Colonic mucosa (tissue), 4 donors: Measurements from ENCODE around the gene SPG21. TPM values are rescaled to one million over a fixed set of nuclear protein-coding genes. Genes with fewer than 3 reads are reported as not detected.

Experiments
- DNase-seq: peaks from one replicate; pipeline ENCODE4 v3.0.0-alpha.2; 2020
- H3K27ac ChIP-seq: fragments of 200-600 bp; one replicate; pipeline ENCODE4 v1.8.0; 2021
- H3K27me3 ChIP-seq: fragments of 200-600 bp; one replicate; pipeline ENCODE4 v1.8.0; 2021
- H3K36me3 ChIP-seq: fragments of 200-600 bp; one replicate; pipeline ENCODE4 v1.8.0; 2021
- H3K4me1 ChIP-seq: fragments of 200-600 bp; one replicate; pipeline ENCODE4 v1.8.0; 2021; ENCODE audit warnings: mild to moderate bottlenecking
- H3K4me3 ChIP-seq: fragments of 200-600 bp; one replicate; pipeline ENCODE4 v1.8.0; 2021
- H3K9ac ChIP-seq, 2 donors: one replicate each; pipeline ENCODE4 v1.7.0; 2013; ENCODE audit warnings: control low read depth in 2 of 2, low read depth in 2 of 2, low read length in 2 of 2
- H3K9me3 ChIP-seq: fragments of 200-600 bp; one replicate; pipeline ENCODE4 v1.8.0; 2021
- CTCF ChIP-seq: fragments of 200-600 bp; IDR thresholded peaks from one replicate; pipeline ENCODE4 v1.8.0; 2022; ENCODE audit warnings: antibody characterized with exemption, mild to moderate bottlenecking
- intact Hi-C: fragments of 100-400 bp; cut with DNase I; formaldehyde crosslinking; loops from one replicate; pipeline ENCODE4 v1.14.1; 2022
- total RNA-seq, 2 donors: library from RNA; stranded (reverse); fragmentation: NEBNext Ultra II Directional in 1 of 2; extraction: Animal tissue kit (Norgen Biotek cat#: 25700) in 1 of 2; gene quantifications; one replicate each; pipeline ENCODE4 v1.2.1, GENCODE V29; 2021
- donor health status: healthy.
- donor health status: DM: no; HTN: no; CAD: no.
- donor health status: DM: no; HTN: no; CAD: no.

The SPG21 gene
- total RNA-seq, 2 donors from 2014 or later = 76.3 to 85.8 TPM

DNA sequence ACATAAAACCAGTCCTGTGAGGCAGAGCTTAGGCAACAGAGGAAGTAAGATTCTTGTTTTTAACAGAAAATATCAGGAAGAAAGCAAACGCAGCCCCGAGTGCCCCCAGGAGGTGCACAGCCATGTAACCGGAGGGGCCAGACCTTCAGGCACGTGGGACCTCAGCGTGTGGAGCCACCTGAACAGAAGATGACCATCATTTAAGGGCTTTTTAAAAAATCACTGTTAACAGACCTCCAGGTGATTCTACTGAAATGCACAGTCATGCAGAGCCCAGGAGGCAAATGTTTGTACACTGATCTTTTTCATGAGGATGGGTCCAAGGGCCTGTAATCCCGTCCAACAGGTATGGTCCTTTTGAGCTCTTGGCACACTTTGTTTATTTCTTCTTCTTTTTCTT is 38.8 kb downstream of the SPG21 start:
- H3K27me3 ChIP-seq = no peaks in the 10 kb centered on the region
- H3K27ac ChIP-seq = no peak overlapping the region
- H3K4me1 ChIP-seq = no peaks in the 10 kb centered on the region
- intact Hi-C loops = no loop called here
- no peak for DNase-seq
- TF ChIP-seq CTCF = no peak
- no peaks in the 10 kb centered on the region for H3K36me3 ChIP-seq
- no peak overlapping the region for H3K4me3 ChIP-seq
- no peaks in the 10 kb centered on the region for H3K9me3 ChIP-seq
- H3K9ac ChIP-seq = no peak overlapping the region

- H3K4me3 ChIP-seq = no peak overlapping the region
- no peaks in the 10 kb centered on the region for H3K27me3 ChIP-seq
- no peak overlapping the region for H3K27ac ChIP-seq
- no peak overlapping the region for H3K9ac ChIP-seq
- H3K9me3 ChIP-seq = no peaks in the 10 kb centered on the region
- H3K4me1 ChIP-seq = no peaks in the 10 kb centered on the region
- no peaks in the 10 kb centered on the region for H3K36me3 ChIP-seq
- no peak for TF ChIP-seq CTCF
- intact Hi-C loops = no loop called here
- no peak for DNase-seq
These were observed 40.1 kb downstream of the SPG21 start for GRCh38 chr15:64949383-64950186.

DNA sequence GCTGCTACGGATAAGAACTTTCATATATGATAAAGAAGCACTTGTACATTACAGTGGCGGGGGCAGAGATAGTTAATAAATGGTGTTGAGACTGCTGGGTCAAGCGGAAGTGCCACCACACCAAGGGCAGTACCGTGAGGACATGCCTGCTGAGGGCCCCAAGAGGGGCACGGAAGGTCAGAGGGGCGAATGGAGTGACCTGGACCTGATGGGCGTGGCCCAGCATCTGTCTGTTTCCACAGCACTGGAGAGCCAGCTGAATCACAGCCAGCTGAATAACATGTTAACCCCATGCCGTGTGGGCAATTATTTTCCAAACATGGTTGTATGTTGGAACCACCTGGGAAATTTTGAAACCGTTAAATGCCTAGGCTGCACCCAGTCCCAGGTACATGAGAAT is 40.8 kb downstream of the SPG21 start:
- H3K36me3 ChIP-seq = no peaks in the 10 kb centered on the region
- H3K27ac ChIP-seq = no peak overlapping the region
- DNase-seq = no peak
- intact Hi-C loops = no loop called here
- H3K27me3 ChIP-seq = no peaks in the 10 kb centered on the region
- H3K9ac ChIP-seq = peak overlapping the region in 1 of 2 donors; percentile 12
- no peak overlapping the region for H3K4me3 ChIP-seq
- no peaks in the 10 kb centered on the region for H3K9me3 ChIP-seq
- no peak for TF ChIP-seq CTCF
- H3K4me1 ChIP-seq = no peaks in the 10 kb centered on the region

DNA sequence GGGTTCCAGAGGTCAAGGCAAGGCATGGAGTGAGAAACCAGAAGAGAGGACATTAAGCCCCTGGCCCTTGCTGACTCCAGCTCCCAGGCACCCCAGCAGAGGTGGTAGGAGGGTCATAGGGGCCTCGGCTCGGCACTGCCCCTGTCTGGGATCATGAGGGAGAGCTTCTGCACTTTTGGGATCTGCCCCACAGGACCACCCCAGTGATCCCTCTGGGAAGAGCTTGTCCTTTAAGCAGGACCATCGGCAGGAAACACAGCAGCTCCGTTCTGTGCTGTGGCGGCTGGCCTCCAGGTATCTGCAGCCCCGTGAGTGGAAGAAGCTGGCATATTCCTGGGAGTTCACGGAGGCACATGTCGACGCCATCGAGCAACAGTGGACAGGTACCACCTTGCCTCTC is 42.5 kb downstream of the SPG21 start:
- H3K27me3 ChIP-seq = no peaks in the 10 kb centered on the region
- H3K9ac ChIP-seq = no peak overlapping the region
- no peaks in the 10 kb centered on the region for H3K9me3 ChIP-seq
- no peaks in the 10 kb centered on the region for H3K36me3 ChIP-seq
- H3K4me1 ChIP-seq = no peaks in the 10 kb centered on the region
- intact Hi-C loops = no loop called here
- H3K4me3 ChIP-seq = no peak overlapping the region
- no peak for TF ChIP-seq CTCF
- no peak for DNase-seq
- H3K27ac ChIP-seq = no peak overlapping the region

DNA sequence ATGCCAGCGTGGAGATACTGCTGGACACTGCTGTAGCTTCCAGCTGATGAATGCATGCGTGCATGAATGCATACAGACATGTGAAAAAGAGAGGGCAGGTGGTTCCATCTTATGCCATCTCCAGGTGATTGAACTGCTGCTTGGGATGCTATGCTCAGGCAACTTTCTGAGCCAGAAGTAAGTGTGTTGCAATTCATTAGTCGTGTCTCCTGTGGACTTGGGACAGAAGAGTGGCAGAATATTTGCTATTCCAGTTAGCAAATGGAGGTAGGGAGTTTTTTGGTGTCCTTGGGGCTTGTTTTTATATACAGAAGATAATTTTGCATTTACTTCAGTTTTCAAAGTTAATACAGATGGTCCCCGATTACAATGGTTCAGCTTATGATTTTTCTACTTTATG is 44.8 kb downstream of the SPG21 start:
- no peak overlapping the region for H3K9ac ChIP-seq
- TF ChIP-seq CTCF = no peak
- H3K36me3 ChIP-seq = no peaks in the 10 kb centered on the region
- no peak overlapping the region for H3K27ac ChIP-seq
- H3K4me1 ChIP-seq = no peaks in the 10 kb centered on the region
- DNase-seq = no peak
- intact Hi-C loops = no loop called here
- no peak overlapping the region for H3K4me3 ChIP-seq
- H3K27me3 ChIP-seq = no peaks in the 10 kb centered on the region
- no peaks in the 10 kb centered on the region for H3K9me3 ChIP-seq
